Uterus (tissue), 4 donors: ENCODE data around the gene TSHZ1. TPM values are rescaled to one million over a fixed set of nuclear protein-coding genes. Genes with fewer than 3 reads are reported as not detected.

Source experiments
- DNase-seq, 2 donors: peaks; one replicate each; pipeline ENCODE4 v3.0.0-alpha.2; 2019 to 2020
- H3K27ac ChIP-seq, 2 donors: fragments of 200-600 bp; sonication (generic); 1 replicate in 1 of 2; 2 replicates in 1 of 2; pipeline ENCODE4 v1.5.1; 2016 to 2018
- H3K27me3 ChIP-seq, 2 donors: fragments of 200-600 bp; sonication (generic); one replicate each; pipeline ENCODE4 v1.5.1; 2018 to 2019; ENCODE audit warnings: control low read depth in 1 of 2
- H3K36me3 ChIP-seq, 2 donors: fragments of 200-600 bp; sonication (generic); one replicate each; pipeline ENCODE4 v1.5.1; 2019; ENCODE audit warnings: control low read depth in 1 of 2
- H3K4me1 ChIP-seq, 2 donors: fragments of 200-600 bp; sonication (generic); one replicate each; pipeline ENCODE4 v1.5.1; 2018 to 2019; ENCODE audit warnings: control low read depth in 1 of 2
- H3K4me3 ChIP-seq, 2 donors: fragments of 200-600 bp; sonication (generic); 1 replicate in 1 of 2; 2 replicates in 1 of 2; pipeline ENCODE4 v1.5.1; 2018 to 2019; ENCODE audit warnings: mild to moderate bottlenecking in 1 of 2
- H3K9me3 ChIP-seq, 2 donors: fragments of 200-600 bp; sonication (generic); one replicate each; pipeline ENCODE4 v1.5.1; 2019; ENCODE audit warnings: control low read depth in 1 of 2
- CTCF ChIP-seq, 4 experiments: fragments of 200-600 bp in 2 of 4; fragments of 450-650 bp in 2 of 4; sonication (generic) in 2 of 4; IDR thresholded peaks; one replicate each; pipeline ENCODE4 v1.5.1; 2016 to 2019; ENCODE audit warnings: antibody characterized with exemption in 4 of 4, mild to moderate bottlenecking in 2 of 4, moderate library complexity in 1 of 4
- POLR2A ChIP-seq, 2 donors: fragments of 450-650 bp; IDR thresholded peaks; one replicate each; pipeline ENCODE4 v1.6.1; 2016; ENCODE audit warnings: antibody characterized with exemption in 2 of 2, mild to moderate bottlenecking in 1 of 2, moderate library complexity in 1 of 2
- intact Hi-C: fragments of 100-400 bp; cut with DNase I; formaldehyde crosslinking; loops from one replicate; pipeline ENCODE4 v1.15.1; 2023; ENCODE audit warnings: low total_unique reads
- total RNA-seq, 4 donors: library from RNA; depleted of rRNA in 3 of 4; stranded (reverse); fragments of >200 nt in 3 of 4; gene quantifications; one replicate each; pipeline versions ENCODE4 v1.1.0 to v1.2.4, GENCODE V29; 2014 to 2023
- donor health status: DM: yes; HTN: yes; CAD: no.

The TSHZ1 gene
- 10 to 100 TPM in 3 of 4 donors, 1 to 10 TPM in 1; 10.0 to 31.9 (median 21.4) TPM for total RNA-seq

GRCh38 chr18:75210274-75211001, at the start of gene TSHZ1:
TSHZ1 (plus strand) TSS chr18:75210797; CDS start chr18:75211877, 1,080 bp downstream.
- Histone ChIP-seq H3K4me3 (peak within 1 kb of the TSS; percentile 54 to 99), H3K36me3 (no peaks in the 10 kb centered on the region), H3K27ac (peak within 1 kb of the TSS; percentile 94 to 99), H3K9me3 (no peaks in the 10 kb centered on the region), H3K27me3 (no peaks in the 10 kb centered on the region), H3K4me1 (peaks cover 7 to 11% of the 10 kb centered on the region in 2 donors)
- peak; percentile 46 to 81 for DNase-seq
- intact Hi-C loops, result no loop called here
- peak; percentile 71 to 88 for TF ChIP-seq POLR2A (IDR thresholded peaks at IDR 0.05)
- TF ChIP-seq CTCF (IDR thresholded peaks at IDR 0.05), result no peak

- no peaks in the 10 kb centered on the region for H3K27me3 ChIP-seq
- no peak for DNase-seq
- intact Hi-C loops, result no loop called here
- no peaks in the 10 kb centered on the region for H3K36me3 ChIP-seq
- TF ChIP-seq POLR2A (IDR thresholded peaks at IDR 0.05), result no peak
- TF ChIP-seq CTCF (IDR thresholded peaks at IDR 0.05), result no peak
- H3K4me1 ChIP-seq, result no peaks in the 10 kb centered on the region
- H3K9me3 ChIP-seq, result no peaks in the 10 kb centered on the region
- H3K4me3 ChIP-seq, result no peak overlapping the region
- no peak overlapping the region for H3K27ac ChIP-seq
Observed at GRCh38 chr18:75161256-75162028, 49.2 kb upstream of the TSHZ1 start.

- DNase-seq, result no peak
Observed at GRCh38 chr18:75162467-75162866, 48.1 kb upstream of the TSHZ1 start.

GRCh38 chr18:75162978-75163377, 47.6 kb upstream of the TSHZ1 start:
- H3K36me3 ChIP-seq, result no peaks in the 10 kb centered on the region

More at GRCh38 chr18:75162467-75162866, 48.1 kb upstream of the TSHZ1 start:
- H3K36me3 ChIP-seq, result no peaks in the 10 kb centered on the region
- H3K9me3 ChIP-seq, result no peaks in the 10 kb centered on the region
- no peaks in the 10 kb centered on the region for H3K4me1 ChIP-seq
- H3K27me3 ChIP-seq, result no peaks in the 10 kb centered on the region
- intact Hi-C loops, result no loop called here
- TF ChIP-seq CTCF (IDR thresholded peaks at IDR 0.05) (no peak), POLR2A (IDR thresholded peaks at IDR 0.05) (no peak)
- H3K27ac ChIP-seq, result no peak overlapping the region
- H3K4me3 ChIP-seq, result no peak overlapping the region

More at GRCh38 chr18:75162978-75163377, 47.6 kb upstream of the TSHZ1 start:
- DNase-seq, result no peak
- no peaks in the 10 kb centered on the region for H3K4me1 ChIP-seq
- no peak overlapping the region for H3K27ac ChIP-seq
- H3K9me3 ChIP-seq, result no peaks in the 10 kb centered on the region
- TF ChIP-seq CTCF (IDR thresholded peaks at IDR 0.05) (no peak), POLR2A (IDR thresholded peaks at IDR 0.05) (no peak)
- intact Hi-C loops, result no loop called here
- no peak overlapping the region for H3K4me3 ChIP-seq
- H3K27me3 ChIP-seq, result no peaks in the 10 kb centered on the region
